OCI-LY3 (cell line): ENCODE data around the gene RUBCN.
"Not testable (repeated sequence)": the region's sequence is repeated elsewhere in the genome, so short reads cannot be mapped to it uniquely, and the experiment has no call there.

Experiments used
- H2AFZ ChIP-seq: fragments of 200-600, 300-600 bp; shearing (Covaris generic); 2 replicates; pipeline ENCODE4 v1.6.0; 2014; ENCODE audit warnings: antibody characterized with exemption, low read depth, low read length
- H3K27ac ChIP-seq: fragments of 200-600, 300-600 bp; sonication (generic); 2 replicates; pipeline ENCODE4 v1.5.1; 2014; ENCODE audit warnings: mild to moderate bottlenecking, low read length, moderate library complexity, mixed read lengths
- H3K27me3 ChIP-seq: fragments of 200-600, 300-600 bp; sonication (generic); 2 replicates; pipeline ENCODE4 v1.6.1; 2014; ENCODE audit warnings: low read depth, low read length, mixed read lengths
- H3K36me3 ChIP-seq: fragments of 200-600, 300-600 bp; sonication (generic); replicated peaks from 2 replicates; pipeline ENCODE3; 2014; ENCODE audit warnings: low read depth, low read length, mixed read lengths
- H3K4me1 ChIP-seq: fragments of 300-600, 200-600 bp; sonication (generic); 2 replicates; pipeline ENCODE4 v1.6.1; 2014; ENCODE audit warnings: low read length, mixed read lengths
- H3K4me2 ChIP-seq: fragments of 200-600, 300-600 bp; sonication (generic); 2 replicates; pipeline ENCODE4 v1.6.1; 2014; ENCODE audit warnings: low read length, mixed read lengths
- H3K4me3 ChIP-seq: fragments of 300-600, 200-600 bp; sonication (generic); 2 replicates; pipeline ENCODE4 v1.5.1; 2014; ENCODE audit warnings: antibody characterized with exemption, mild to moderate bottlenecking, low read length, moderate library complexity
- H3K79me2 ChIP-seq: fragments of 300-600, 200-600 bp; shearing (Covaris generic); 2 replicates; pipeline ENCODE4 v1.6.1; 2014; ENCODE audit warnings: mild to moderate bottlenecking, low read length, mixed read lengths
- H3K9ac ChIP-seq: fragments of 300-600, 200-600 bp; shearing (Covaris generic); 2 replicates; pipeline ENCODE4 v1.6.0; 2014; ENCODE audit warnings: mild to moderate bottlenecking, low read length, moderate library complexity
- H3K9me3 ChIP-seq: fragments of 200-600, 300-600 bp; shearing (Covaris generic); 2 replicates; pipeline ENCODE4 v1.6.1; 2014; ENCODE audit warnings: low read length, mixed read lengths; ENCODE audit not compliant: insufficient read depth
- H4K20me1 ChIP-seq: fragments of 200-600, 300-600 bp; sonication (generic); 2 replicates; pipeline ENCODE4 v1.6.1; 2016; ENCODE audit warnings: low read length, mixed read lengths; ENCODE audit not compliant: insufficient read depth

Gene RUBCN

GRCh38 chr3:197656129-197656528 is 80.6 kb downstream of the RUBCN start:
- peak overlapping the region; percentile 27; the same call in 1 of the 2 replicates for H3K4me3 ChIP-seq
- H2AFZ ChIP-seq, H3K27me3 ChIP-seq, H3K36me3 ChIP-seq, H3K9ac ChIP-seq, H3K27ac ChIP-seq, H3K9me3 ChIP-seq, H3K79me2 ChIP-seq, H4K20me1 ChIP-seq: not testable (repeated sequence)
- peaks cover 16% of the 10 kb centered on the region for H3K4me1 ChIP-seq
- peak overlapping the region; percentile 49 for H3K4me2 ChIP-seq

DNA sequence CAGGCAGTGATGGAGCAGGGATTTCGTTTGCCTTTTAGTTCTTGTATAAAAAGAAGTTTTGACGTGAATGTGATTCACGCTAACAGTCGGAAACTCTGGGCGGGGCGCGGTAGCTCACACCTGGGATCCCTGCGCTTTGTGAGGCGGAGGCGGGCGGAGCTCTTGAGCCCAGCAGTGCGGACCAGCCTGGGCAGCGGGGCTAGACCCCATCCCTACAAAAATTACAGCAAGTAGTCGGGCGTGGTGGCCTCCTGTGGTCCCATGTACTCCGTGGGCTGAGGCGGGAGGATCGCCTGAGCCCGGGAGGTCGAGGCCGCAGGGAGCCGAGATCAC is 81.7 kb downstream of the RUBCN start:
- not testable (repeated sequence) for H3K27me3 ChIP-seq, H3K27ac ChIP-seq, H3K9ac ChIP-seq, H2AFZ ChIP-seq, H3K79me2 ChIP-seq, H3K4me2 ChIP-seq, H3K9me3 ChIP-seq, H3K4me3 ChIP-seq, H3K36me3 ChIP-seq, H4K20me1 ChIP-seq
- peaks cover 16% of the 10 kb centered on the region for H3K4me1 ChIP-seq

DNA sequence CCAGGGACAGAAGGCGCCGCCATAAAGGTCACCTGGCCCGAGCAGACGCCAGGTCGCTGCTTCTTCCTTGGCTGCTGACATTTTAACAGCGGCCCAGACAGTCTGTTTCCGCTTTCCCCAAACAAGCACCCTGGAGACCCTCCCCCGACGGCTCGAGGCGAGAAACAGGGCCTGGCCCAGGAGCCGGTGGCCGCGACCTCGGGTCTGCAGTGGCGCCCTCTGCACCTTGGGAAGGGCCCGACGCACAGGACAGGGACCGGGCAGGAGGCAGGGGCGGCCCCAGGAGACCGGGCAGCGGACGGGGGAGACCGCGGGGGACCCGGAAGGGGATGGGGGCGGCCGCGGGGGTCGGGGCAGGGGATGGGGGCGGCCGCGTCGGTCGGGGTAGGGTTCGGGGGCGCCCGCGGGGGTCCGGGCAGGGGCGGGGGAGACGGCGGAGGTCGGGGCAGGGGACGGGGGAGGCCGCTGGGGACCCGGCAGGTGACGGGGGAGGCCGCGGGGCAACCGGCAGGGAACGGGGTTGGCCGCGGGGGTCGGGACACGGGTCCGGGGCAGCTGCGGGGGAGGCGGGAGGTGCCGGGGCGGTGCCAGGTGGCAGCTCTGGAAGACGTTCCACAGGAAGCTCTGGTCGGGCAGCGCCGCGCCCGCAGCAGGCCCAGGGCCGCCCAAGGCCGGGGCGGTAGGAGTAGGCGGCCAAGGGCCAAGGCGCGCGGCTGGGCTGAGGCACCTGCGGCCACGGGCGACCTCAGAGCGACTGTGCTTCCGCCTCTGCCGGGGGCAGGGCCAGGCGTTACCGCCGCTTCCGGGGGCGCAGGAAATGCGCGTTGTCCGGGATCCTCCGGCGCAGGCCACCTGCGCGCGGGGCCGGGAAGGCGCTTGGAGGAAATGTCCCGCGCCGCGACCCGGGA is 82.4 kb downstream of the RUBCN start:
- peaks cover 12% of the 10 kb centered on the region for H3K4me1 ChIP-seq
- H3K9ac ChIP-seq, result peak overlapping the region; percentile 41; the same call in 1 of the 2 replicates
- H2AFZ ChIP-seq, H3K27ac ChIP-seq, H3K9me3 ChIP-seq, H3K36me3 ChIP-seq, H3K79me2 ChIP-seq, H3K27me3 ChIP-seq, H4K20me1 ChIP-seq: not testable (repeated sequence)
- peak overlapping the region; percentile 50; the same call in 1 of the 2 replicates for H3K4me2 ChIP-seq
- peak overlapping the region; percentile 74 for H3K4me3 ChIP-seq

GRCh38 chr3:197652860-197653259 is 83.8 kb downstream of the RUBCN start:
- H3K4me3 ChIP-seq, H3K9me3 ChIP-seq, H3K27me3 ChIP-seq: not testable (repeated sequence)

GRCh38 chr3:197647649-197648048 is 89.1 kb downstream of the RUBCN start:
- not testable (repeated sequence) for H3K36me3 ChIP-seq, H3K27ac ChIP-seq, H4K20me1 ChIP-seq, H3K9ac ChIP-seq, H3K9me3 ChIP-seq, H3K4me2 ChIP-seq, H3K27me3 ChIP-seq, H3K79me2 ChIP-seq, H3K4me3 ChIP-seq, H2AFZ ChIP-seq, H3K4me1 ChIP-seq

More at GRCh38 chr3:197652860-197653259, 83.8 kb downstream of the RUBCN start:
- H2AFZ ChIP-seq, H3K79me2 ChIP-seq, H3K36me3 ChIP-seq, H3K9ac ChIP-seq, H3K4me2 ChIP-seq, H3K27ac ChIP-seq, H4K20me1 ChIP-seq: not testable (repeated sequence)
- H3K4me1 ChIP-seq, result peaks cover 12% of the 10 kb centered on the region

GRCh38 chr3:197647191-197647590 is 89.5 kb downstream of the RUBCN start:
- not testable (repeated sequence) for H3K4me2 ChIP-seq, H3K9me3 ChIP-seq

GRCh38 chr3:197646294-197646693 is 90.4 kb downstream of the RUBCN start:
- not testable (repeated sequence) for H3K4me3 ChIP-seq, H3K9ac ChIP-seq, H3K4me2 ChIP-seq, H3K79me2 ChIP-seq, H3K4me1 ChIP-seq, H4K20me1 ChIP-seq, H3K27me3 ChIP-seq, H3K9me3 ChIP-seq, H3K27ac ChIP-seq, H2AFZ ChIP-seq, H3K36me3 ChIP-seq

More at GRCh38 chr3:197647191-197647590, 89.5 kb downstream of the RUBCN start:
- H3K9ac ChIP-seq, H3K4me3 ChIP-seq, H3K4me1 ChIP-seq, H3K79me2 ChIP-seq, H2AFZ ChIP-seq, H3K27me3 ChIP-seq, H3K27ac ChIP-seq, H3K36me3 ChIP-seq, H4K20me1 ChIP-seq: not testable (repeated sequence)

DNA sequence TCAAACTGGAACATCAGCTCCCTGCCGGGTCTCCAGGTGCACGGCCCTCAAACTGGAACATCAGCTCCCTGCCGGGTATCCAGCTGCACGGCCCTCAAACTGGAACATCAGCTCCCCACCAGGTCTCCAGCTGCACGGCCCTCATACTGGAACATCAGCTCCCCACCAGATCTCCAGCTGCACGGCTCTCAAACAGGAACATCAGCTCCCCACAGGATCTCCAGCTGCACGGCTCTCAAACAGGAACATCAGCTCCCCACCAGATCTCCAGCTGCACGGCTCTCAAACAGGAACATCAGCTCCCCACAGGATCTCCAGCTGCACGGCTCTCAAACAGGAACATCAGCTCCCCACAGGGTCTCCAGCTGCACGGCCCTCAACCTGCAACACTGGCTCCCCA is 99.1 kb downstream of the RUBCN start:
- H3K27me3 ChIP-seq, H3K4me2 ChIP-seq, H3K4me3 ChIP-seq: not testable (repeated sequence)

GRCh38 chr3:197631989-197632388 is 104.7 kb downstream of the RUBCN start:
- H3K4me3 ChIP-seq, H2AFZ ChIP-seq, H3K27me3 ChIP-seq, H3K4me1 ChIP-seq, H3K9ac ChIP-seq, H3K36me3 ChIP-seq, H3K27ac ChIP-seq, H3K9me3 ChIP-seq, H4K20me1 ChIP-seq, H3K79me2 ChIP-seq, H3K4me2 ChIP-seq: not testable (repeated sequence)

More for the DNA sequence above, 99.1 kb downstream of the RUBCN start:
- not testable (repeated sequence) for H3K4me1 ChIP-seq, H4K20me1 ChIP-seq, H3K36me3 ChIP-seq, H3K9ac ChIP-seq, H3K27ac ChIP-seq, H3K79me2 ChIP-seq, H2AFZ ChIP-seq, H3K9me3 ChIP-seq

DNA sequence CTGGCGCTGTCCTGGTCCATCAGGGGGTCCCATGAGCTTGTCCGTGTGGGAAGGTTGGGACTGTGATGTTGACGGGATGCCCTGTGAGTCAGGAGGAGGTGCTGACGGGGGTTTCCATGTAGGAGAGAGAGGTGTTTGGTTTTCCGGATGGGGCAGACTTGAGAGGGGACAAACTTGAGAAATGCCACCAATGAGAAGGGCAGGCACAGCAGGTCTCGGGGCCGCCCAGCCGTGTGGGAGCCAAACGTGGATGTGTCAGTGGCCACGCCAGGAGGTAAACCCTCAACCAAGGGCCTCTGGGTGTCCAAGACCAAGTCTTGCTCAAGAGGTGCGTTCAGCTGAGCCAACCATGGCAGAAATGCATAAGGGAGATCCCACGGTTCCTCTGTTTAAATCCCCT is 105.9 kb downstream of the RUBCN start:
- not testable (repeated sequence) for H3K27ac ChIP-seq, H3K79me2 ChIP-seq, H3K36me3 ChIP-seq, H2AFZ ChIP-seq, H4K20me1 ChIP-seq, H3K4me3 ChIP-seq, H3K4me1 ChIP-seq, H3K27me3 ChIP-seq, H3K9ac ChIP-seq, H3K4me2 ChIP-seq, H3K9me3 ChIP-seq
